ENCODE measurements around the gene HMCES.
"Not testable (repeated sequence)": the region's sequence is repeated elsewhere in the genome, so short reads cannot be mapped to it uniquely, and the experiment has no call there.

HMCES gene

GRCh38 chr3:129347458-129347845 lies 68.8 kb downstream of the HMCES start:
- no peak for DNase-seq

- no peak for DNase-seq
Measured at GRCh38 chr3:129348734-129349133, 70.1 kb downstream of the HMCES start.

GRCh38 chr3:129349169-129349568 lies 70.5 kb downstream of the HMCES start:
- DNase-seq = not testable (repeated sequence)

- DNase-seq = no peak
Measured at GRCh38 chr3:129349791-129350190, 71.1 kb downstream of the HMCES start.

GRCh38 chr3:129352045-129352444 lies 73.4 kb downstream of the HMCES start:
- no peak for DNase-seq

GRCh38 chr3:129352650-129353588 lies 74.2 kb downstream of the HMCES start:
- DNase-seq = no peak

- DNase-seq = no peak
Measured at GRCh38 chr3:129353589-129353941, 74.9 kb downstream of the HMCES start.
